ENCODE measurements around the gene RPRD1B. TPM values are rescaled to one million over a fixed set of nuclear protein-coding genes. Genes with fewer than 3 reads are reported as not detected.

The RPRD1B gene
- total RNA-seq, 1 donor from 2014 or later, result 29.2 TPM

DNA sequence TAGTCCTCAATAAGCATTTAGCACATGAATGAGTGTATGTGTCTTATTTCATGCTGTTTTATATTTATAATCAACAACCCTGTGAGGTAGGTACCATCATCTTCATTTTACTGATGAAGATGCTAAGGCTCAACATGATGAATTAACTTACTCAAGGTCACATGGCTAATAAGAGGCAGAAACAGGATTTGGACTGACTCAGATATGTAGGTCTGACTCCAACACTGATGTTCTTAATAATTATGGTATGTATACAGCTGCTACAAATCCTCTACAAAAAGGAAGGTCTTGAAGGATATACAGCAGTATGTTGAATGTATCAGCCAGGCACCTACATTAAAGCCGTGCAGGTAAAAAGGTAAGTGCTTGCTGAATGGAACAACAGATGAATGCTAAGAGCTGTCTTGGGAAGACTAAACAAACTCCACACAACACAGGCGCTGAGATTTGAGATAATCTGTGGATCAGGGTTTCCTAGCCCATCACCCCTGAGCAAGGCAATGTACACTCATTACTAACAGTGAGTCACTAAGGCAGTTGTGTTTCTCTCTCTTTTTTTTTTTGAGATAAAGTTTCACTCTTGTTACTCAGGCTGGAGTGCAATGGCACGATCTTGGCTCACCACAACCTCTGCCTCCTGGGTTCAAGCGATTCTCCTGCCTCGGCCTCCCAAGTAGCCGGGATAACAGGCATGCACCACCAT, 32.2 kb upstream of the RPRD1B start:
- no peaks in the 10 kb centered on the region for H3K27me3 Mint-ChIP-seq (ENCODE audit: unreplicated experiment)
- peaks cover 2% of the 10 kb centered on the region for H3K9me3 Mint-ChIP-seq (ENCODE audit: unreplicated experiment)
- peaks cover 16% of the 10 kb centered on the region for H3K4me1 Mint-ChIP-seq (ENCODE audit: low read depth, unreplicated experiment)
- no peak overlapping the region for H3K27ac Mint-ChIP-seq (ENCODE audit: unreplicated experiment)
- peaks cover 8% of the 10 kb centered on the region for H3K36me3 Mint-ChIP-seq (ENCODE audit: unreplicated experiment)
- TF ChIP-seq CTCF (IDR thresholded peaks at IDR 0.05; ENCODE audit: partially characterized antibody, unreplicated experiment), result no peak
- DNase-seq, result no peak
- H3K4me3 Mint-ChIP-seq (ENCODE audit: unreplicated experiment), result no peak overlapping the region

GRCh38 chr20:38001981-38002380, 31.6 kb upstream of the RPRD1B start:
- H3K27ac Mint-ChIP-seq (ENCODE audit: unreplicated experiment), result no peak overlapping the region
- H3K4me1 Mint-ChIP-seq (ENCODE audit: low read depth, unreplicated experiment), result peaks cover 22% of the 10 kb centered on the region
- H3K36me3 Mint-ChIP-seq (ENCODE audit: unreplicated experiment), result peaks cover 8% of the 10 kb centered on the region
- H3K9me3 Mint-ChIP-seq (ENCODE audit: unreplicated experiment), result peaks cover 2% of the 10 kb centered on the region
- DNase-seq, result no peak
- no peak overlapping the region for H3K4me3 Mint-ChIP-seq (ENCODE audit: unreplicated experiment)
- TF ChIP-seq CTCF (IDR thresholded peaks at IDR 0.05; ENCODE audit: partially characterized antibody, unreplicated experiment), result no peak
- H3K27me3 Mint-ChIP-seq (ENCODE audit: unreplicated experiment), result no peaks in the 10 kb centered on the region

- H3K36me3 Mint-ChIP-seq (ENCODE audit: unreplicated experiment), result peaks cover 8% of the 10 kb centered on the region
- H3K9me3 Mint-ChIP-seq (ENCODE audit: unreplicated experiment), result peaks cover 4% of the 10 kb centered on the region
- H3K27ac Mint-ChIP-seq (ENCODE audit: unreplicated experiment), result no peak overlapping the region
- peaks cover 2% of the 10 kb centered on the region for H3K27me3 Mint-ChIP-seq (ENCODE audit: unreplicated experiment)
- no peak overlapping the region for H3K4me3 Mint-ChIP-seq (ENCODE audit: unreplicated experiment)
- TF ChIP-seq CTCF (IDR thresholded peaks at IDR 0.05; ENCODE audit: partially characterized antibody, unreplicated experiment), result no peak
- peaks cover 26% of the 10 kb centered on the region for H3K4me1 Mint-ChIP-seq (ENCODE audit: low read depth, unreplicated experiment)
- no peak for DNase-seq
These were observed 31.1 kb upstream of the RPRD1B start for GRCh38 chr20:38002422-38002821.

GRCh38 chr20:38004416-38004815, 29.1 kb upstream of the RPRD1B start:
- Mint-ChIP-seq H3K4me3 (ENCODE audit: unreplicated experiment) (no peak overlapping the region), H3K27me3 (ENCODE audit: unreplicated experiment) (peaks cover 5% of the 10 kb centered on the region), H3K36me3 (ENCODE audit: unreplicated experiment) (peaks cover 6% of the 10 kb centered on the region), H3K27ac (ENCODE audit: unreplicated experiment) (no peak overlapping the region), H3K9me3 (ENCODE audit: unreplicated experiment) (peaks cover 6% of the 10 kb centered on the region), H3K4me1 (ENCODE audit: low read depth, unreplicated experiment) (peaks cover 30% of the 10 kb centered on the region)
- TF ChIP-seq CTCF (IDR thresholded peaks at IDR 0.05; ENCODE audit: partially characterized antibody, unreplicated experiment), result no peak
- no peak for DNase-seq

- Mint-ChIP-seq H3K36me3 (ENCODE audit: unreplicated experiment) (no peaks in the 10 kb centered on the region), H3K27ac (ENCODE audit: unreplicated experiment) (no peak overlapping the region), H3K27me3 (ENCODE audit: unreplicated experiment) (peaks cover 5% of the 10 kb centered on the region), H3K9me3 (ENCODE audit: unreplicated experiment) (peaks cover 3% of the 10 kb centered on the region), H3K4me1 (ENCODE audit: low read depth, unreplicated experiment) (peaks cover 25% of the 10 kb centered on the region), H3K4me3 (ENCODE audit: unreplicated experiment) (no peak overlapping the region)
- TF ChIP-seq CTCF (IDR thresholded peaks at IDR 0.05; ENCODE audit: partially characterized antibody, unreplicated experiment), result no peak
- no peak for DNase-seq
These were observed 27.6 kb upstream of the RPRD1B start for GRCh38 chr20:38005903-38006302.
